Daoy (cell line): ENCODE data around the gene CXCL8. TPM values are rescaled to one million over a fixed set of nuclear protein-coding genes. Genes with fewer than 3 reads are reported as not detected.

Experiments
- DNase-seq: peaks from one replicate; pipeline ENCODE4 v3.0.0-alpha.2; 2015; ENCODE audit warnings: low read depth
- total RNA-seq: library from RNA; depleted of rRNA; stranded (reverse); fragments of >200 nt; shearing (Covaris generic); gene quantifications from 2 replicates; pipeline ENCODE4 v1.2.3, GENCODE V29; 2014

The CXCL8 gene
- total RNA-seq, 1 experiment from 2014 or later, result 198 TPM

DNA sequence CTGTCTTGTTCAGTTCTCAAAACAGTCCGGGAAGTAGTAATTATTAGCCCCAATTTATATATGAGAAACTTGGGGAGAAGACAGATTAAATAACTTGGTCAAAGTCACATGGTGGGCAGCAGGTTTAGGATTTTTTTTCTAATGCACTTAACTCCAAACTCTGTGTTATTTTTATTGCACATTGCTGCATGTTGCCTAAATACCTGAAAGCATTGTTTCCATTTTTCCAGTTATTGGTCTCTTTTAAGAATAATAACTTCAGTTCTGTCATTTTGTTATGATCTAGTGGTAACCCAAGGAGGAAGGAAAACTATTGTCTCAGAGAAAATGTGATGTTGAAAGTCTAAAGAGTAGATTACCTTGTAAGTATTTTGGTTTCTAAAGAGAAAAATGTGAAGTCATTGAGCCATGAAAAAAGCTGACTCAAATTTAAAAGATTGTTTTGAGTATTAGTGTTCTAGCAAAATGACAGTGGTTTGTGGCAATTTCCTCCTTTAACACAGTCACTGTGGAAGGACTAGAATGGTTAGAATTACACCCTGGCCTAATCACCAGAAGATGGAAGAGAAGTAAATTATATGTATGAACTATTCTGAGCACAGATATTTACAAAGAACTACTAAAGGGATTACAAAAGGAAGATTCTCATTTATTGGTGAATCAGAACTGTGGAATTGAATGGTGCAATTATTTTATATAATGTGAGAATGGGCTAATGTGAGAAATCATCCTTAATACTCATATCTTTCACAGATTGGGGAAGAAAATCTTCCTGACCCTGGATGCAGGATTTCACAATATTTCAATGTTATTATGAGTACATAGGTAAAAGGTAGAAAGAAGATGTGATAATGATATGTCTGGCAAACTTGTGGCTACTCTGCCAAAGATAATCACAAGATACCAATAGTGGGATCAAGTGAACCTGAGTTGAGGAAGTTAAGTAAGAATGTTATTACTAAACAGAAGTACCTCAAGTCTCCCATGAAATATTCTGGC lies 21.7 kb upstream of the CXCL8 start:
- DNase-seq, result no peak

DNA sequence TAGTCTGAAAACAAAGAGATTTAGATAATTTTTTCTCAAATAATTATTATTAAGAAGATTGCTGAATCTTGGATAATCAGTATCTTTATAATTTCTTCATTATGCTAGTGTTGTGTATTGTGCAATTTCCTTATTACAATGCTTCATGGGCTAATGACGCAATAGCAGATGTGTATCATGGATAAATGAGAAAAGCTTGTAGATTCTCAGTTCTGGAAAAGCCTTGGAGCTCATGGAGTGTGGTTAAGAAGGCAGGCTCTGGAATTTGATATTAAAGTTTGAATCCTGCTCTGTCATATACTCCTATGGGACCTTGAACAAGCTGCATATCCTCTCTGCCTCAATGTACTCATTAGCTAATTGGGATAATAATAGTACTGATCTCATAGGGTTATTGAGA lies 18.9 kb upstream of the CXCL8 start:
- DNase-seq, result no peak

DNA sequence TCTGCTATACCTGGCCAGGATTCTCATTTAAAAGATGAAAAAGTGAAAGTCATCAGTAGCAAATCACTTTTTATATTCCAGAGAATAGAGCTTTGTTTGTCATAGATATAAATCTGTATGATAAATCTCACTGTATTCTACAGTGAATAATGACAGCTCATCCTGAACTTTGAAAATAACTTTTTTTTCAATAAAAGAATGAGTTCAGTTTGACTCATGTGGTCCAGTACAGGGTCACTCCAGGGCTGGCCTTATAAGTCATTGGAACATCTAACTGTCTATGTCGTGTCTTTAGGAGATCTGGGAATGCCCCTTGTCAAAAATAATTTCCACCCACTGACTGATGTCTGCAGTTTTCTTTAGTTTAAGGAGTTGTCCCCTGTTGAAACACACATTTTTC lies 18.5 kb upstream of the CXCL8 start:
- DNase-seq, result no peak

DNA sequence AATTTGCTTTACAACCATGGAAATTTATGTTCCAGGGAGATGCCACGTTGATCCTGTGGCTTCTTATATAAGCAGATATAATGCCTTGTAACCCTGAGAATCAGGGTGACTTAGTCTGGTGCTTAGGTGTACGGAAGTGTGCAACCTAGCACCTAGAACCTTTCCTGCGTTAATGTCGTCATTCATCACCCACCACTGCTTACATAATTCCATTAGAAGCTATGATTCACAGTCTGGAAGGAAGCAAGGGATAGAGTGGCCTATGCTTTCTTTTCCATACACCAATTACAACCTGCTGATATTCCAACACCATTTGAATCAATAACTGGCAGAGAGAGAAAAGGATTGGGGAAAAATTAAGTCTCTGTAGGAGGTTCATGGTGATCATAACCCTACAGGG lies 17.3 kb upstream of the CXCL8 start:
- DNase-seq, result no peak

DNA sequence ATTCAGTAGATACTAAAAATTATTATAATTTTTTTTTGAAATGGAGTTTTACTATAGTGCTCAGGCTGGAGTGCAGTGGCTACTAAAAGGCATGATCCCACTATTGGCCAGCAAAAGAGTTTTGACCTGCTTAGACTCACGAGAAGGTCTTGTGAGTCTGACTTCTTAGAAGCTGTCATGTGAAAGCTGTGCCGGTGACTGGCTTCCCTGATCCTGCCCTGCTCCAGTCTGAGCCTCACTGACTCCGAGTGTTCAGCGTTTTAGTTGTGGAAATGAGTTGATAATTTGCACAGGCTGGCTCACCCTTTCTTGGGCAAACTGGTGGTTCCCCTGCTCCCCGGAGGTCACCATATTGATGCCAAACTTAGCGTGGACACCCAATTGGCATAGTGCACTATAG lies 16.4 kb upstream of the CXCL8 start:
- no peak for DNase-seq

DNA sequence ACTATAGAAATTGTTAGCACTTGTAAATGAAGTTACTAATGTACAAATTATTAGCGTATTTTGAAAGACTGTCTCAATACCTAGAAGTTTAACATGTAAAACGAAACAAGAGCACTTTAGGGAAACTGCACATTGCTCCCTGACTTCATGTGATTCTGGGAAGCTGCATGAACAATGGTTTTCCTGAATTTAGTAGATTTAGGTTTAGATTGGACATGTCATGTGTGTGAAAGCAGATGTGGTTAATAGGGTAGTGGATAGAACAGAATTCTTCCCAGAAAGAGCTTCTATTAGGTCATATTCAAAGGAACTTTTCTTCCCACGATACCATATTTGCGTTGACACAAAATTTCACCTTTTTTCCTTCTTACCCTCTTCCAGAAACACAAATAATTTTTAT lies 14.9 kb upstream of the CXCL8 start:
- DNase-seq, result no peak

DNA sequence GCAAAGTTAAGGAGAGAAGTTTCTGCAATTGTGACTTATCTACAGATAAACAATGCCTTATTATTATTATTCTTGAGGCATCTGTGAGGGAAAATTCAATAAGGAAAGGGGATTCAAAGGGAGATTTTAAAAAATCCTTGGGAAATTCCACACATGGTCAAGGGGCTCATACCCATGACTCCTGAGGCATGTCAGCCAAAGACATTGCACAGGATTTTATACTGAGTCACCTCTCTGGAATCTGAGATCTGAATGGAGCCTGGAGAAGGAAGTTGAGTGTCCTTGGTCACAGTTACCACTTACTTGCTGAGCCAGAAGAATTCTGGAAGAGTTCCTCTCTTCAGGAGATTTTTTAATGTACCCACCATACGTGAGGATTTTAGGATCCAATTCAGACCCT lies 14.4 kb upstream of the CXCL8 start:
- DNase-seq, result peak; percentile 74

DNA sequence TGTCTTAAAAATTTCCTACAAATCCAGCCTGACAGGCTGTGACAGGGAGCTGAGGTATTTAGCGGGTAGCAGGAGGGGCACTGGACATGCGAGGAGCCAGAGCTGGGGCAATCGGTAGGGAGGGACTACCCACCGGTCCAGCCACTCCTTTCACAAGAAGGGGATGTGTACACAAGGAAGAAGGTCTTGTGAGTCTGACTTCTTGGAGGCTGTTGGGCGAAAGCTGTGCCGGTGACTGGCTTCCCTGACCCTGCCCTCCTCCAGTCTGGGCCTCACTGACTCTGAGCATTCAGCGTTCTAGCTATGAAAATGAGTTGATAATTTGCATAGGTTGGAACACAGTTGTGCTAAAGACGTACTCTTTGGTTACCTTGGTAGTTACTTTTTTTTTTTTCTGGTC lies 12.7 kb upstream of the CXCL8 start:
- no peak for DNase-seq

DNA sequence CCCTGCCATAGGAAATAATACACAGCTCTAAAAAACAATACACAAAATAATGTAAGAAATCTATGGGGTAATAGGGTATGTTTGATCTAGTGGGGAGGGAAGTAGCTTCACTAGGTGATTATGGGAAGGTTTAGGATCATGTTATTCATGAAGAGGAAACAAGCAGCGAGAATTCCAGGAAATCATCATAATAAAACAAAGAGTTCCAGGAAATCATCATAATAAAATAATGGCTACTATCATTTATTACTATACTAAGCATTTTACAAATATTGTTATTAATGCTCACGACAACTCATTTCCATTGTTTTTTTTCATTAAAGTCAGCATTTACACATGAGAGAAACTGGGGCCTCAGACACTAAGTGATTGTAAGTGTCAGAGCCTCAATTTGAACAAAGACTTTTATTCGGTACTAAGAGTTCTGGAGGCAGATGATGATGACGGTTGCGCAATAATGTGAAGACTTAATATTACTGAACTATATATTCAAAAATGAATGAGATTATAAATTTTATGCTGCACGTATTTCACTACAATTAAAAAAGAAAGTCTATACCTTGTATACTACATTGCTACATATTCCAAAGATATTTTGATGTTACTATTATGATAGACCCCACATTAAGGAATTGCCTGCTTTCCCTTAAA lies 12.2 kb upstream of the CXCL8 start:
- no peak for DNase-seq

DNA sequence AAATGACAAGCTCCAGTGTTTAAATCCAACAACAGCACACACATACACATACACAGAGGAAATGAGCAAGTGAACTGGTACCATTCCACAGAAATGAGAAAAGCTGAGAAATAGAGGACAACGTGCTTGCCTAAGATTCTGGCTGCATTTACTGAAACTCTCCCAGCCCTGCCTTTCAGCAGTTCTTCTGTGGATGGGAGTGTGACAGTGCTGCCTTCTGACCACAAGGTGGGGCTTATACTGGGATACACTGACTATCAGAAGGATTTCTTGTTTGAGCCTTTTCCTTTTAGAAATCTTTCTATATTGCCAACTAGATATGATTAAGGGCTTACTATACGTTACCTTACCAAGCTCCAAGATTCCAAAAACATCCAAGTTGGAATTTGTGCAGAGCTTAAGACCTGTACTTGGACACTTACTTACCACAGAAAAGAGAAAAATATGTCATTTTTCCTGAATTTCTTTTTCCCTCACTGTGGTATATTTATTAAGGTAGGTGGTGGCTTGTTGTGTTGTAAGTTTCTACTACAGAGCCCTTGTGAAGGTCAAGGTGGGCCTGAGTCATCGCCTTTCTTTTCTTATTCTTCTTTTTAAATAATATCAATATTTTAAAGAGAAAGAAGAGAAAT lies 10.7 kb upstream of the CXCL8 start:
- DNase-seq, result peak; percentile 59

DNA sequence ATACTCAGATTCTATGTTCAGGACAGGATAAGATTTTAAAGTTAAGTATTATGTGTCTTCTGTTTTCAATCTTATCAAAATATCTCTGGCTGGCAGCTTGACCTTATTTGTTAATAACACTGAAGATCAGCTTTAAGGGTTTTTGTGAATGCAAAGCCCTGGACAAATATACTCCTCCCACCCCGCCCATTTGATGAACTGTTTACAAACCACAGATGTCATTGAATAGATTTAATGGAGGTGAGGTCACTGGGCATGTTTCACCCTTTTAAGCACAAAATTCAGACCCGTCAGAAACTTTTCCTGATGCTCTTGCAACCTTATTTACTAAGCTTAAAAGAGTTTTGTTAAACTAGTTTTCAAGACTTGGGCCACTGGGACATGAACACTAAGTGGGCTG lies 10.1 kb upstream of the CXCL8 start:
- DNase-seq, result no peak

DNA sequence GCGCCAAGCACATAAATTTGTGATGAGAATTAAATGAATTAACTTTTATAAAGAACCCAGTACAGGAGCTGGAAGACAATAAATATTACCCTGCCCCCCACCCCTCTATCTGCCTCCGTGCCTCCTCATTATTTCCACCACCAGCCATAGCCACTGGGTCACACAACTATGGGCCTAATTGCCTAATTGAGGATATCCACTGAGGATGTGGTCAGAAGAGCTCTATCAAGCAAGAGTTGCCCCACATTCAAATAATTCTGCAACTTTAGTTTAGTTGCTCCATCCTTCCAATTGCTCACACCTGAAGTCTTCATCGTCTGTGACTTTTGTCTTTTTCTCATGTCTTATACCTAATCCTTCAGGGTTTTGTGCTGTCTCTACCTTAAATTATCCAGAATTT lies 9.5 kb upstream of the CXCL8 start:
- no peak for DNase-seq

DNA sequence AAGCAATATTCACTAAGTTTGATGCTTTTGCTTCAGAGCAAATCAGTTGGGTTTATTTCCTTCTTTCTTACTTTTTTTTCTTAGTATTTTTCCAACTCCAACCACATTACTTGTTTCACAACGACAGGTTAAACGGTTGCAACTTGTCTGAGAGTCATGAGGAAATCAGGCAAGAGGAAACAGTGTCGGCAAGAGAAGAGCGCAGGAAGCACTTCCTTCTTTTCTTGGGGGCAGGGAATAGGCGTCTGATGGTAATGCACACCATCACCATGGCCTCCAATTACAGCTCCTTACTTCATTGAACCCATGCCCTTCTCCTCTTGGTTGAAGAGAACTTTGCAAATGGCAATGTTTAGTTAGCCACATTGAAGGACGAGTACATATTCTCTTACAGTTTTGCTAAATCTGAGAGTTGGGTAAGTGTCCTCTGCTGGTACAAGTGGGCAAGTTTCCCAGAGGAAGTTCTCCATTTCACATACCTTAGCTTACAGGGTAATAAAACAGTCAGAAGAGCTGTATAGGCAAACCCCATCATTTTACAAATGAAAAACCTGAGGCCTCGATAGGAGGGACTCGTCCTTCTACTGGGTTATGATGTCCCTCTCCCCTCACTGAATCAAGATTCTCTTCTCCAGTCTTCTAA lies 8.3 kb upstream of the CXCL8 start:
- no peak for DNase-seq

DNA sequence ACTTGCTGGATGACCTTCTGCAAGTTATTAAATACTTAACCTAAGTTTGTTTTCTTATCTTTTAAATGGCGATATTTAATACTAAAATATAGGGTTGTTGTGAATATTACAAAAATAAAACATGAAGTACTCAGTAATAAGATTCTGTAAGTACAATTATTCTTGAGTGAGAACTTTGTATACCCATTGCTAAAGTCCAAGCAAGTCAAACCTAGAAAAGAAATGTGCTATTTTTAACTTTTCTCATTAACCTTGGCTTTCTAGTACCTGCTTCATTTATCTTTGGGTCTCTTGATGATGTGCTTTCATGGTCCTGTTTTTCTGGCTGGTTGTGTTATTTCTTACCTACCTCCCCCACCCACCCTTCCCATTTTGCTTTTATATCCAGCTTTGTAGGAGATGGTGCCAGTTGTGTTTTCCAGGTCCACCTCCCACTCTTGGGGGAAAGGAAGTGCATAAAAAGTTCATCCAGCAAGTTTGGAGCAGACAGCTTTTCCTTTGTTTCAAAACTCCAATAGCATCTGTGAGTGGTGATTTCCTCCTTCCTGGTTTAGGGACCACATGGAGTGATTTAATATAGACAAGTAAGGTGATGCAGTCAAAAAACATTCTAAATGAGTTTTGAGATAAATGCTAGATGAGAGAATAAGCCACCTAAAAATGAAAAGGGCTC lies 7.5 kb upstream of the CXCL8 start:
- DNase-seq, result no peak

DNA sequence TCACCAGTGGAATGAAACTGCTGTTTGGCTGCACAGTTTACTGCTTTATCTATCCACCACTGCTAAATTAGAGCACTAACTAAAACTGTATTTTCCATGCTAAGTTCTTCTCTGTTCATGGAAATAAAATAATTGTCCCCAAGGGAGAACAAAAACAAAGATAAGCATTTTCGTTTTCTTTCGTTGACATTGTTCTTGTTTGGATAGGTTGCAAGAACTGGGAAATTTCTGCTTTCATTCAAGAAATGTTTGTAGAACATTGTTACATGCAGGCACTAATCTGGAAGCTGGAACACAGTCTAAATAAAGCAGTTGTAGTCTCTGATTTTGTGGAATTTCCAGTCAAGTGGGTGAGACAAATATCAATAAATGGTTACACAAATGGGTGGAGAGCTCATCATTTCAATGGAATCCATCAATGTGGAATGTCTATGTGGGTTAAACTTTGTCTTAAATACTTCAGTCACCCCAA lies 5.8 kb upstream of the CXCL8 start:
- no peak for DNase-seq

DNA sequence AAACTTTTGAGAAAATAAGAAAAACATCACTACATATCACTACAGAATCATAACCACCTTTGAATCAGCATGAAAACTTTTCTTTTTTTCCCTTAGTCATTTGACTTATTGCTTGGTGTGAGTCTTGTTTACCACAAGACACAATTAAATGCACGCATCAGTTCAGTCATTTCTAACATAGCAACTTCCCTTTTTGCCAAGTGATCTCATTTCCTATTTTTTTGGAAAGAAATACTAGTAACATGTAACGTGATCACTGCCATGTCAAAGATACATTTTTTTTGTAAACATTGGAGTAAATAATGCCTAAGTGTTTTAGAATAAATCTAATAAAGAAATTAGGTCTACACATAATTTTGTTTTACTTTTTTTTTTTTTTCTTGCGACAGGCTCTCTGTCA lies 5.1 kb upstream of the CXCL8 start:
- no peak for DNase-seq

DNA sequence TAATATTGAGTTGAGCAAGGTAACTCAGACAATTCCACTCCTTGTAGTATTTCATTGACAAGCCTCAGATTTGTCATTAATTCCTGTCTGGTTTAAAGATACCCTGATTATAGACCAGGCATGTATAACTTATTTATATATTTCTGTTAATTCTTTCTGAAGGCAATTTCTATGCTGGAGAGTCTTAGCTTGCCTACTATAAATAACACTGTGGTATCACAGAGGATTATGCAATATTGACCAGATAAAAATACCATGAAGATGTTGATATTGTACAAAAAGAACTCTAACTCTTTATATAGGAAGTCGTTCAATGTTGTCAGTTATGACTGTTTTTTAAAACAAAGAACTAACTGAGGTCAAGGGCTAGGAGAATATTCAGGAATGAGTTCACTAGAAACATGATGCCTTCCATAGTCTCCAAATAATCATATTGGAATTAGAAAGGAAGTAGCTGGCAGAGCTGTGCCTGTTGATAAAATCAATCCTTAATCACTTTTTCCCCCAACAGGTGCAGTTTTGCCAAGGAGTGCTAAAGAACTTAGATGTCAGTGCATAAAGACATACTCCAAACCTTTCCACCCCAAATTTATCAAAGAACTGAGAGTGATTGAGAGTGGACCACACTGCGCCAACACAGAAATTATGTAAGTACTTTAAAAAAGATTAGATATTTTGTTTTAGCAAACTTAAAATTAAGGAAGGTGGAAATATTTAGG lies 821 bp downstream of the CXCL8 start:
- no peak for DNase-seq

DNA sequence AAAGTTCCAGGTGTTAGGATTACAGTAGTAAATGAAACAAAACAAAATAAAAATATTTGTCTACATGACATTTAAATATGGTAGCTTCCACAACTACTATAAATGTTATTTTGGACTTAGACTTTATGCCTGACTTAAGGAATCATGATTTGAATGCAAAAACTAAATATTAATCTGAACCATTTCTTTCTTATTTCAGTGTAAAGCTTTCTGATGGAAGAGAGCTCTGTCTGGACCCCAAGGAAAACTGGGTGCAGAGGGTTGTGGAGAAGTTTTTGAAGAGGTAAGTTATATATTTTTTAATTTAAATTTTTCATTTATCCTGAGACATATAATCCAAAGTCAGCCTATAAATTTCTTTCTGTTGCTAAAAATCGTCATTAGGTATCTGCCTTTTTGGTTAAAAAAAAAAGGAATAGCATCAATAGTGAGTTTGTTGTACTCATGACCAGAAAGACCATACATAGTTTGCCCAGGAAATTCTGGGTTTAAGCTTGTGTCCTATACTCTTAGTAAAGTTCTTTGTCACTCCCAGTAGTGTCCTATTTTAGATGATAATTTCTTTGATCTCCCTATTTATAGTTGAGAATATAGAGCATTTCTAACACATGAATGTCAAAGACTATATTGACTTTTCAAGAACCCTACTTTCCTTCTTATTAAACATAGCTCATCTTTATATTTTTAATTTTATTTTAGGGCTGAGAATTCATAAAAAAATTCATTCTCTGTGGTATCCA lies 1.6 kb downstream of the CXCL8 start:
- DNase-seq, result no peak

DNA sequence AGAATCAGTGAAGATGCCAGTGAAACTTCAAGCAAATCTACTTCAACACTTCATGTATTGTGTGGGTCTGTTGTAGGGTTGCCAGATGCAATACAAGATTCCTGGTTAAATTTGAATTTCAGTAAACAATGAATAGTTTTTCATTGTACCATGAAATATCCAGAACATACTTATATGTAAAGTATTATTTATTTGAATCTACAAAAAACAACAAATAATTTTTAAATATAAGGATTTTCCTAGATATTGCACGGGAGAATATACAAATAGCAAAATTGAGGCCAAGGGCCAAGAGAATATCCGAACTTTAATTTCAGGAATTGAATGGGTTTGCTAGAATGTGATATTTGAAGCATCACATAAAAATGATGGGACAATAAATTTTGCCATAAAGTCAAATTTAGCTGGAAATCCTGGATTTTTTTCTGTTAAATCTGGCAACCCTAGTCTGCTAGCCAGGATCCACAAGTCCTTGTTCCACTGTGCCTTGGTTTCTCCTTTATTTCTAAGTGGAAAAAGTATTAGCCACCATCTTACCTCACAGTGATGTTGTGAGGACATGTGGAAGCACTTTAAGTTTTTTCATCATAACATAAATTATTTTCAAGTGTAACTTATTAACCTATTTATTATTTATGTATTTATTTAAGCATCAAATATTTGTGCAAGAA lies 2.3 kb downstream of the CXCL8 start:
- no peak for DNase-seq

DNA sequence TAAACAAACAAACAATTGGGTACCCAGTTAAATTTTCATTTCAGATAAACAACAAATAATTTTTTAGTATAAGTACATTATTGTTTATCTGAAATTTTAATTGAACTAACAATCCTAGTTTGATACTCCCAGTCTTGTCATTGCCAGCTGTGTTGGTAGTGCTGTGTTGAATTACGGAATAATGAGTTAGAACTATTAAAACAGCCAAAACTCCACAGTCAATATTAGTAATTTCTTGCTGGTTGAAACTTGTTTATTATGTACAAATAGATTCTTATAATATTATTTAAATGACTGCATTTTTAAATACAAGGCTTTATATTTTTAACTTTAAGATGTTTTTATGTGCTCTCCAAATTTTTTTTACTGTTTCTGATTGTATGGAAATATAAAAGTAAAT lies 2.9 kb downstream of the CXCL8 start:
- no peak for DNase-seq
